Measurements from ENCODE around the gene UBE2D2.
A peak's percentile ranks its signal among the peaks of the same experiment; 100 is the strongest.

The UBE2D2 gene

DNA sequence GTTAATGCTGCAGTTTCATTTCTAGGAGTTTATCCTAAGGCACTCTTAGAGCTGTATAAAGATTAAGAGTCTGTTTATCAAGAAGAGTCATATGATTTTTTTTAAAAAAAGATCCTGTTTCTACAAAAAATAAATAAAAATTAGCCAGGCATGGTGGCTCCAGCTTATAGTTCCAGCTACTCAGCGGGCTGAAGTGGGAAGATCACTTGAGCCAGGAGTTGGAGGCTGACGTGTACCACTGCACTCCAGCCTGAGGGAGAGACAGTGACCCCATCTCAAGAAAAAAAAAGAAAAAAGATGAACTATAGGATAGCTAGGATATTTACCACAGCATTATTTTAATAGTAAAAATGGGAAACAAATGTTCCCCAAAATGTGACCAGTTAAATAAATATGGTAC, 3.3 kb upstream of the UBE2D2 start:
- no peak overlapping the region for H3K27ac ChIP-seq
- no peak for TF ChIP-seq CTCF (IDR thresholded peaks at IDR 0.05)
- TF ChIP-seq ZFX (IDR thresholded peaks at IDR 0.05; ENCODE audit: borderline replicate concordance), result no peak

DNA sequence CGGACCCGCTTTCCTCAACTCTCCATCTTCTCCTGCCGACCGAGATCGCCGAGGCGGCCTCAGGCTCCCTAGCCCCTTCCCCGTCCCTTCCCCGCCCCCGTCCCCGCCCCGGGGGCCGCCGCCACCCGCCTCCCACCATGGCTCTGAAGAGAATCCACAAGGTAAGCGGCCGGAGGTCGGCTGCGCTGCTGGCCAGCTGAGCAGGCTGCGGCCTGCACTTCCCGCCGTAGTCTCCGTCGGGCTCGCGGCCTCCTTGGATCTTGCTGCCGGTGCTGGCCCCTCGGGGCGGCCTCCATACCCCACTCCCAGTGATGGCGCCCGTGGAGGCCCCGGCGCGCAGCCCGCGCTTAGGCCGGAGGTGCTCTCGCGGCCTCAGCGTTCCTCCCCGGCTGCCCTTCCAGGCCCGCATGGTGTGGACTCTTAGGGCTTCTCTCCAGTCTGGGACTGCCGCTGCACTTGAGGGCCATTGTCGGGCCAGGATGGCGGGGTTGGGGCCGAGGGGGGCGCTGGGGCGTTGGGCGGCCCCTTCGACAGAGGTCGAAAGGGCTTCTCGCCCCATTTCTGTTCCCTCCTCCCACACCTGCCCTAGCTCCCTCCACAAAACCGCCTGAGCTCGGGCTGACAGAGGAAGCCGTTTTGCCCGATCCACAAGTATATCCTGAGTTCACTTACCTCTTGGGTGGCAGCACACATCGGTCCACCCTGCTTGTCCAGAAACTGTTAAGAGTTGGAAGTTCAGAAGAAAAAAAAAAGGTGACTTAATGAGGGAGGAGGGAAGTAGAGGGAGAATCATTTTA, 714 bp downstream of the UBE2D2 start:
- H3K27ac ChIP-seq, result peak overlapping the region; percentile 93
- TF ChIP-seq ZFX (IDR thresholded peaks at IDR 0.05; ENCODE audit: borderline replicate concordance), result no peak
- TF ChIP-seq CTCF (IDR thresholded peaks at IDR 0.05), result no peak

DNA sequence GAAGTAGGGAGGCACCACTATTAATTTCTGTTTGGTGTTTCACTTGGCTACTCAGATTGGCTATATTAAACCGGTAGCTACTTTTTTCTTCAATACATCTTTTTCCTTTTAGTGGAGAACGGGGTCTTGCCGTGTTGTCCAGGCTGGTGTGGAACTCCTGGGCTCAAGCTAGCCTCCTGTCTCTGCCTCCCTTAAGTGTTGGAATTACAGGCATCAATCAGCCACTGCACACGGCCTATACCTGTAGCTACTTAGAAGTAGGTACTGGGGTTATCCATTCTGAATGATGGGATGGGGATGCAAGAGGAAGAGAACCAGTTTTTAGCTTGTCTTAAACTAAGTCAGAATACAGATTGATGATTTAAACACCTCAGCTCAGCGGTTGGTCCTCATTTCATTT, 1.7 kb downstream of the UBE2D2 start:
- TF ChIP-seq CTCF (IDR thresholded peaks at IDR 0.05) (no peak), ZFX (IDR thresholded peaks at IDR 0.05; ENCODE audit: borderline replicate concordance) (no peak)
- H3K27ac ChIP-seq, result peak overlapping the region; percentile 93; the same call in 1 of the 2 replicates

GRCh38 chr5:139565411-139566305, 4.5 kb downstream of the UBE2D2 start:
- TF ChIP-seq ZFX (IDR thresholded peaks at IDR 0.05; ENCODE audit: borderline replicate concordance) (no peak), CTCF (IDR thresholded peaks at IDR 0.05) (no peak)
- no peak overlapping the region for H3K27ac ChIP-seq

GRCh38 chr5:139566611-139567010, 5.5 kb downstream of the UBE2D2 start:
- H3K27ac ChIP-seq, result no peak overlapping the region
- TF ChIP-seq CTCF (IDR thresholded peaks at IDR 0.05) (no peak), ZFX (IDR thresholded peaks at IDR 0.05; ENCODE audit: borderline replicate concordance) (no peak)

DNA sequence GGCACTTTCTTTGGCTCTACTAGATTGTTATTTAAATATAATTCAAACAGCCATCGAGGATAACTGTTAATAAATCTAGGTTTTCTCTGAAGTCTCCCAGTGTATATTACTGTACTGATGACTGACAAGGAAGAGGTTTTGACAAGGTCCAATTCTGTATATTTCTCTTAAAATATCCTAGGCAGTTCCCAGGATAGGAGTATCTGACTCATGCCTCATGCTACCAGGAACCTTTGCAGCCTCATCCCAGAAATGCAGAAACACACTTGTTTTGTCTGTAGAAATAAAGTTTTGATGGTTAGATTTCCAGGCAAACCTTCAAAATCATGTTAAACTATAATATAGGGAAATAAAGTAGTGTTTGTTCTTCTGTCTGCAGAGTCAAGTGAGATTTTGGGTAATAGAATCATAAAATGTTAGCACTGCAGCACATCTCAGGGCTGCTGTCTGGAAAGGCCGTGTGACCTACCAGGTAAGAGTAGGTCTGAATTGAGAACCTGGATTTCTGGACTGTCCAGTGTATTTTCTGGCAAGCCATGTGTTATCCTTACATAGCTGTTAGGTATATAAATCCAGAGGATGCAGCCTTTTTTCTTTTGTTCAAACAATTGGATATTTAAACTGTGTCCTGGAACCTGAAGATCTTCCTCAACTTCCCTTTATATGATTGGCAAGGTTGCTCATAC, 8.3 kb downstream of the UBE2D2 start:
- no peak overlapping the region for H3K27ac ChIP-seq
- TF ChIP-seq CTCF (IDR thresholded peaks at IDR 0.05) (no peak), ZFX (IDR thresholded peaks at IDR 0.05; ENCODE audit: borderline replicate concordance) (no peak)
